KOPT-K1 (cell line): ENCODE measurements around the gene FEN1.

Source experiments
- H3K27ac ChIP-seq: fragments of 200-600 bp; sonication (generic); 2 replicates; pipeline ENCODE4 v1.5.1; 2016; ENCODE audit warnings: antibody characterized with exemption, mild to moderate bottlenecking, low read depth, low read length; ENCODE audit not compliant: poor library complexity, severe bottlenecking
- H3K36me3 ChIP-seq: fragments of 200-600 bp; sonication (generic); 2 replicates; pipeline ENCODE4 v1.5.1; 2017; ENCODE audit warnings: antibody characterized with exemption, mild to moderate bottlenecking, low read length, moderate library complexity; ENCODE audit not compliant: insufficient read depth
- H3K9me3 ChIP-seq: fragments of 200-600 bp; sonication (generic); 2 replicates; pipeline ENCODE4 v1.5.1; 2017; ENCODE audit warnings: antibody characterized with exemption, low read length, mild to moderate bottlenecking; ENCODE audit not compliant: insufficient read depth, poor library complexity, severe bottlenecking

FEN1 gene

GRCh38 chr11:61844909-61845565 lies 52.3 kb downstream of the FEN1 start:
- Histone ChIP-seq H3K36me3 (peaks cover 100% of the 10 kb centered on the region), H3K9me3 (no peaks in the 10 kb centered on the region), H3K27ac (no peak overlapping the region)

- Histone ChIP-seq H3K27ac (no peak overlapping the region), H3K9me3 (no peaks in the 10 kb centered on the region), H3K36me3 (peaks cover 100% of the 10 kb centered on the region)
Measured at GRCh38 chr11:61846362-61847020, 53.8 kb downstream of the FEN1 start.
